ENCODE measurements around the gene HSD11B2. TPM values are rescaled to one million over a fixed set of nuclear protein-coding genes. Genes with fewer than 3 reads are reported as not detected.
A peak's percentile ranks its signal among the peaks of the same experiment; 100 is the strongest.

Gene HSD11B2
- total RNA-seq, 1 donor from 2014 or later = 0.41 TPM

DNA sequence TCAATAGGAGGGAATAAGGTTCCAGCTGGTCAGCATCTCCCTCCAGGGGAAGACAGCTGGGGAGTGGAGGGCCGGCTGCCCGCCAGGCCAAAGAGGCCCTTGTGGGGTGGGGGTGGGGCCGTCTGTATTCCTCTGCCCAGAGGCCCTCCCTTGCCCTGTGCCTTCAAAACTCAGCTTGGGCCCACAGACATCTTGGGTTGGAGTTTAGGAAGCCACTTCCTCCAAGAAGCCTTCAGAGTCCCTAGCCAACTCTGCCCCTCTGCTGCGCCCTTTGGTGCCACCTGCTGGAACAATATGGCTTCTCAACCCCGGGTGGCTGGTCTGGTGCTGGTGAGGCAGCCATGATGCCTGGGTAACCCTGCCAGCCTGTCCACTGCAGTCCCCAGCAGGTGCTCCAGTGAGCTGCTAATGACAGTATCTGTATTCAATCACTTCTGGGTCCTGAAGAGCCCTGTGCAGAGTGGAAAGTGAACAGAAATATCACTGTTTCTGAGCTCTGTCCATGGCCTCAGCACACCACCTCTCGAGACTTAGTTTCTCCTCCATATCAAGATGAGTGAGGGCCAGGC, 16.7 kb downstream of the HSD11B2 start:
- no peak for FAIRE-seq
- DNase-seq (ENCODE audit: low spot score in 2 of 2) = no peak

DNA sequence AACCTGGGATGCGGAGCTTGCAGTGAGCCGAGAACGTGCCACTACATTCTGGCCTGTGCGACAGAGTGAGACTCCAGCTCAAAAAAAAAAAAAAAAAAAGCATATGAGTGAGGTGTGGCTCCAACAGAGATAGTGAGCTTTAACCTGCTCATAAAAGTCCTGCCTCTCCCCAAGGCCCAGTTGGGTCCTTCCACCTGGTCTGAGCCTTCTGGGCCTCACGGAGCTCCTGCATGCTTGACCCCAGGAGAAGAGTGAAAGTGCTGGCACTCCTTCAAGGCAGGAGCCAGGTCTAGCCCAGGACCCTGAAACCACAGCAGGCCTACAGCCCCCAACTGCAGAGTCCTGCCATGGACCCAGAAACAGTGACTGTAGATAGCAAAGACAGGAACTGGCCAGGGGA, 17.7 kb downstream of the HSD11B2 start:
- DNase-seq (ENCODE audit: low spot score in 2 of 2) (no peak), FAIRE-seq (no peak)

DNA sequence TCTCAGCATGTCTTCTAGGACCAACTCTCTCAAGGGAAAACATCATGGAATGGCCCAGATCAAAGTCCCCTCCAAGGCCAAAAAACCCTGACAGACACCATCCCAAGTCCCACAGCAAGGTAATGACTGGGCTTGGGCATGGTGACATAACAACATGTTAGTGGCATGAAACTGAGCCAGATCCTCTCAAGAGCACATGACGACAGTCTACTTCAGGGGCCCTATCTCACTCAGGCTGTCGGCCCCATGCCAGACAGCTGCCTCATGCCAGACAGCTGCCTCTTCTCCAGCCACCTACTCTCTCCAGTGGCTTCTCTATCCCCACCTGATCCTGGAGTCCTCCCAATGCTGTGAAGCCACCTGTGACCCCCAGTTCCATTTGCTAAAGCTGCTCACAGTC, 18.4 kb downstream of the HSD11B2 start:
- DNase-seq (ENCODE audit: low spot score in 2 of 2) (no peak), FAIRE-seq (no peak)

GRCh38 chr16:67449739-67450138, 18.8 kb downstream of the HSD11B2 start:
- DNase-seq (ENCODE audit: low spot score in 2 of 2) (no peak), FAIRE-seq (no peak)

DNA sequence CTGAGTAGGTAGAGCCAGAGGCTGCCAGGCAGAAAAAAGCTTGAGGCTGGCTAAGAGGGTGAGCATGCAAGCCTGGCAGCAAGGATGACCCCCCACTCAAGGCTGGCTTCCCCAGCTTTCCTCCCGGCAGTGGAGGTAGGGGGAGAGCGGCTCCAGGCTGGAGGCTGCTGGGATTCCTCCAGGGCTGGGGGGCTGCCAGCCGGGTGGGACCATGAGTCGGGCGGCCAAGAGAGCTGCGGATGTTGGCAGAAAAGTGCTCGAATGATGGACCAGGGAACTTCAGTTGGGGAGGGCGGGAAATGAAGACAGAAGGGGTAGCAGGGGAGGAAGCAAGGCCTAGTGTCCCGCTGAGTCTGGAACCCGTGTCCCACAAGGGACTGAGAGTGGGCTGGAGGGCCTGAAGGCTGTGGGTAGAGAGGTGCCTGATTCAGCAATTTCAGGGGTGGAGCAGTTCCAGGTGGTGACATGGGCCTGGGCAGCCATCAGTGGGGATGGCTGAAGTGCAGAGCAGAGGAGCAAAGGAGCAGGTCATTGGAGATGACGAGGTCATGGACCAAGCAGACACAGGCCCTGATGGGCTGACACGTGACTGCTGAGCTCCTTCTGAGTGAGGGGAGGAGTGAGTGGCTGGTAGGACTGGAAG, 20.3 kb downstream of the HSD11B2 start:
- no peak for DNase-seq (ENCODE audit: low spot score in 2 of 2)
- FAIRE-seq = no peak

- DNase-seq (ENCODE audit: low spot score in 2 of 2) = no peak
- FAIRE-seq = no peak
Measured at GRCh38 chr16:67451704-67452435, 20.9 kb downstream of the HSD11B2 start.

DNA sequence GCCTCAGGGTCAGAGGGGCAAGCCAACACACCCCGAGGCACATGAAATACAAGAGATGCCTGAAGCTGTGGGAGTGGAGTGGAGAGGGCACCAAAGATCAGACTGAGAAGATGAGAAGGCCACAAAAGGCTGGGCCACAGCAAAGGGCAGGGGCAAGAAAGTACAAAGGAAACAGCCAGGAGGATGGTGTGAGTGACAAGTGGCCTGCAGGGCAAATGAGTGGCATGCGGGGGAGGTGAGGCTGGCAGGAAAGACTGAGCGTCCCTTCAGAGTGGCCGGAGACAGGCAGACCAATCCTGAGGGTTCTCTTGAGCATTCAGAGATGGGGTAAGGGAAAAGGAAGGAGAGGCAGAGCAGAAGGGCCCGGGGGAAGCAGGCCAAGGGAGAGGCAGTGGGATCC, 23.2 kb downstream of the HSD11B2 start:
- FAIRE-seq (no peak), DNase-seq (ENCODE audit: low spot score in 2 of 2) (no peak)

- no peak for DNase-seq (ENCODE audit: low spot score in 2 of 2)
- no peak for FAIRE-seq
Measured at GRCh38 chr16:67454852-67455251, 23.9 kb downstream of the HSD11B2 start.

DNA sequence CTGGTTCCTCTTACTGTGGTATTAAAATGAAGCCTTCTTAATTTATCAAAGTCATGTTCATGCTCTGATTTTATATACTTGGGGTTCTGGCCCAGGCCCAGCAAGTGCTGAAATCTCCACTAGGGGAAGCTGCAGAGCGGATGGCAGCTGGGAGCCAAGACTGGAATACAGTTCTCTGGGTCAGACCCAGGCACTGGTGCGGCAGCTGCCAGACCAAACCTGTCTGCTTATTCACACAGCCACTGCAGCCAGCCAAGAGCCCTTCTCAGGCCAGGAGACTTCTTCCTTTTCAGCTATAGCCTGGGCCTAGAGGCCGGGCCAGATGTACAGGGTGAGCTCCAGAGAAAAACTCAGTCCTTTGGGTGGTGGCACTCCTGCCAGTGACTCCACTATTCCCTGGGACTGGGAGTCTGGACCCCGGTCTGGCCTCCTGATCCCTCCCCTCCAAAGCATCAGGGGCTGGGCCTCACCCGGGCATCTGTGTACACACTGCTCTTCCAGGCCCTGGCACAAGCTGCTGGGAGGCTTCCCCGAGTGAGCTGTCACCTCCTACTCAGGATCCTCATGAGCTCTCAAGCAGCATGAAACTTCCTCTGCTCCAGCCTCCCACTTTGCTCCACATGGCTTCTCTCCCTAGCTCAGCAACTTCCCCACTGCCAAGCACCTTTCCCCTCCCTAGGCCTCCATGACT, 25.6 kb downstream of the HSD11B2 start:
- DNase-seq (ENCODE audit: low spot score in 2 of 2) = peak in 1 of 2 donors; percentile 66
- FAIRE-seq = no peak

DNA sequence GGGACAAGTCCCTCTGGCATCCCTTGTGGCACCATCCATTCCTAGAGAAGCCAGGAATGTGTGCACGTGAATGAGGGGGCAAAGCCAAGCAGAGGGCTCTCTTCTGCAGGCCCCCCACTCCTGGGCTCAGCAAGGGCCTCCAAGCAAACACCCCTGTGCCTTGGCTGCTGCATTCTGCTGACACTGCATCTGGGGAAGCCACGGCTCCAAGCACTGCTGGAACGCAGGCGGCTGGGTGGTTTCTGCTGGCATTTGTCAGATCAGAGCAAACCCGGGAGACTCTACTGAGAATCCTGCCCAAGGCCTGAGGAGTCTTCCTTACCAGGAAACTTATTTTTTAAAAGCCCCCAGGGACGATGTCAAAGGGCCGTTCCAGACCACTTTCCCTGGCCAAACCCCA, 26.7 kb downstream of the HSD11B2 start:
- FAIRE-seq (no peak), DNase-seq (ENCODE audit: low spot score in 2 of 2) (no peak)

- FAIRE-seq (no peak), DNase-seq (ENCODE audit: low spot score in 2 of 2) (no peak)
Measured at GRCh38 chr16:67458121-67458641, 27.3 kb downstream of the HSD11B2 start.

DNA sequence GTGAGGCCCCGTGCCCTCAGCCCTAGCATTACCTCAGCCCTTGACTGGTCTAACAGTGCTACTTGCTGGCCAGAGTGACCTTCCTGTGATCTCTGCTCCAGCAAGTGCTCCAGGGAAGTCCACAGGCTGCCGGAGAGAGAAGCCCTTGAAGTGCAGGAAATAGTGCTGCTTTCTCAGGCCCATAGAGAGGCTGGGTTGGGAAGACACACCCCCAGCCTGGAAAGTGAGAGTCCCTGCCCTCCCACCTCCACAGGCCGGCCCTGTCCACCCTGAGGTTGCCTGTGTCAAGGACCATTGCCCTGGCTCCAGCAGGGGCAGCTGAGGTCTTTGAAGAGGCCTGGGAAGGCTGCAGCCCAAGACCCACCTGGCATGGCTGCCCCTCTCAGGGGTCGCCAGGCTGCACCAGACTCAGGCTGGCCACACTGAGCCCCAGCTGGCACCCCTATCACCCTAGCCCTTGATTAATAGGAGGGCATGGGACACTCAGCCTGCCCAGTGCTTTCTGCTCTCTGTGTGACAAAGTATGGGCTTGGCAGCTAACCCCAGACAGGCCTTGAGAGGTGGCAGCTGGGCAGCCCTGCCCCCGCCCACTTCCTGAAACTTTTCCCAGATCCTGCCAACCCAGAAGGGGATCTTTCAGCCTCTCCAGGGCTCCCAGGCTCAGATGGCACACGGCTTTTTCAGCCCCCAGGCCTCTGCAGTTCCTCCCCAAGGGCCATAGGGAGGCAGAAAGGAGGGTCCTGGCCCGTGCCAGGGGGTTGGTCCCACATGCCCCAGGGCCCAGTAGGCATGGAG, 28.3 kb downstream of the HSD11B2 start:
- no peak for FAIRE-seq
- DNase-seq (ENCODE audit: low spot score in 2 of 2) = no peak

DNA sequence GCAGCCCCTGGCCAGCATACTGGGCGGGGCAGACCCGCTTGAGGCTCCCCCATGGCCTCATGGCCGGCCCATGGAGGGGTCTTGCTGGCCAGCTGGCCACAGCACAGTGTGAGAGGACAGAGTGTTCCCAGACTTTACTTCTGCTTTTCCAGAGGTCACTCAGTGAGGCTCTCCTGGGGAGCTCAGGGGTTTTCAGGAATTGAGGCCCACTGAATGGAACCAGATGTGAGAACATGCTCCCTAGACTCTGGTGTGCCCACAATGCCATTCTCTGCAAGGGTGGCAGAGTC, 28.9 kb downstream of the HSD11B2 start:
- no peak for FAIRE-seq

GRCh38 chr16:67460168-67460567, 29.2 kb downstream of the HSD11B2 start:
- FAIRE-seq (no peak), DNase-seq (ENCODE audit: low spot score in 2 of 2) (no peak)

More for the DNA sequence above, 28.9 kb downstream of the HSD11B2 start:
- DNase-seq (ENCODE audit: low spot score in 2 of 2) = no peak

DNA sequence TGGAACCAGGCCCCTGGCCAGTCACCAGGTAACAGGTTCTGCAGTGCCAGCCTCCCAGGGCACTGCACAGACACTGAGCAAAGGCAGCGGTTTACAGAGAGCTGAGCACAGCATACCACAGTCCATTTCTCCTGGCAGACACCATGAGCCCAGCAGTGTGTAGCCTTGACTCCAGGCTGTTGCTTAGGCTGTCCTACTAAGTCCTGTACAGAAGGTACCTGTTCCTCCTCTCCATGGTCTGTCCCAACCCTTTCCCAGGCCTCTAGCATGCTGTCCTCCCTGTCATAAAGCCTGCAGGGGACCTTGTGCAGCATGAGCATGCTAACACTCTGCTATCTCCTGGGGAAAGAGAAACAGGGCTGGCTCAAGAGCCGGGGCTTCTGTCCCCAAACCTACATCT, 30.0 kb downstream of the HSD11B2 start:
- no peak for DNase-seq (ENCODE audit: low spot score in 2 of 2)
- FAIRE-seq = no peak

- FAIRE-seq (no peak), DNase-seq (ENCODE audit: low spot score in 2 of 2) (no peak)
Measured at GRCh38 chr16:67461600-67462278, 30.8 kb downstream of the HSD11B2 start.

DNA sequence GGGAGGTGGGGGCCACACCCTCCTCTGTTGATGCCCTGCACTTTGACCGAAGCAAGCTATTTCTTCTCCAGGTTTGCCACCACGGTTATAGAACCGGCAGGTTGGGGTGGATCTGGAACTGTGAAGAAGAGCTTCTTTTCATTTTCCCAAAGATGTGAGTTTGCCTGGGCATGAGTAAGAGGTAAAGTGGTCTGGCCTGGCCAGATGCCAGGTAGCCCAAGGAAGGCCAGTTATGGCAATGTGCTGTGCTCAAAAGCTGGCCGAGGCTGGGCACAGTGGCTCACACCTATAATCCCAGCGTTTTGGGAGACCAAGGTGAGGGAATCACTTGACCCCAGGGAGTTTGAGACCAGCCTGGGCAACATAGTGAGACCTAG, 31.3 kb downstream of the HSD11B2 start:
- no peak for DNase-seq (ENCODE audit: low spot score in 2 of 2)
- no peak for FAIRE-seq

DNA sequence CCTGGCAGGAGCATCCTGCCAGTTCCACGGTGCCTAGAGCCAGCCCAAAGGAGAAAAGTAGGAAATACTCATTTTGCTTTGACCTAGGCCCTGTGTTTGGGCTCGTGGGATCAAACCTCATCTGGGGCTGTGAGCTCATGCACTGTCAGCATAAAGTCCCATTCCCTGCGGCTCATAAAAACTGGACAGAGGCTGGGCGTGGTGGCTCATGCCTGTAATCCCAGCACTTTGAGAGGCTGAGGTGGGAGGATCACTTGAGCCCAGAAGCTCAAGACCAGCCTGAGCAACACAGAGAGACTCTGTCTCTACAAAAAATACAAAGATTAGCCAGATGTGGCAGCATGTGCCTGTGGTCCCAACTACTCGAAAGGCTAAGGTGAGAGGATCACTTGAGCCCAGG, 32.1 kb downstream of the HSD11B2 start:
- no peak for FAIRE-seq
- DNase-seq (ENCODE audit: low spot score in 2 of 2) = no peak

GRCh38 chr16:67463691-67464090, 32.8 kb downstream of the HSD11B2 start:
- DNase-seq (ENCODE audit: low spot score in 2 of 2) = no peak
- no peak for FAIRE-seq

- FAIRE-seq (no peak), DNase-seq (ENCODE audit: low spot score in 2 of 2) (no peak)
Measured at GRCh38 chr16:67464565-67464964, 33.6 kb downstream of the HSD11B2 start.

Measured in frontal cortex (tissue), 4 donors.